GM12878 (cell line): ENCODE results near the gene PGLYRP4. TPM values are rescaled to one million over a fixed set of nuclear protein-coding genes. Genes with fewer than 3 reads are reported as not detected.

Source experiments
- ATAC-seq: fragments of 200-7000 bp; cut with Tn5 transposase; 3 replicates; pipeline ENCODE4 v1.9.1; 2020; ENCODE audit warnings: mild to moderate bottlenecking, moderate library complexity
- BruUV-seq: library from RNA; stranded (reverse); fragments of 400-500 nt; replicated peaks from 2 replicates; lab custom pipeline; 2021; lab: Mats Ljungman, UMichigan
- CTCF ChIA-PET: fragments of 300-600 bp; sonication (Branson Sonifier 250); formaldehyde crosslinking; extraction: SDS; loops from one replicate; lab custom pipeline; 2021; ENCODE audit warnings: inconsistent platforms; lab: Yijun Ruan, JAX
- POLR2A ChIA-PET: fragments of 350-600 bp; formaldehyde crosslinking; extraction: SDS; loops from one replicate; lab custom pipeline; 2021; ENCODE audit warnings: inconsistent platforms; lab: Charles Lee
- RAD21 ChIA-PET: fragments of 300-600 bp; sonication (Branson Sonifier 250); formaldehyde crosslinking; loops from one replicate; lab custom pipeline; 2023; ENCODE audit warnings: antibody characterized with exemption; ENCODE audit not compliant: unreplicated experiment; lab: Charles Lee
- SMC1A ChIA-PET: fragments of 300-600 bp; sonication (Branson Sonifier 250); formaldehyde crosslinking; loops from one replicate; lab custom pipeline; 2023; ENCODE audit not compliant: unreplicated experiment, uncharacterized antibody; lab: Charles Lee
- DNase-seq: peaks from one replicate; pipeline ENCODE4 v3.0.0-alpha.2; 2011; ENCODE audit warnings: low read depth, low spot score
- FAIRE-seq: peaks from 3 replicates; lab custom pipeline; 2011; peaks lifted over from hg19 to GRCh38; lab: Jason Lieb, UNC
- H2AFZ ChIP-seq: 2 replicates; pipeline ENCODE4 v1.6.0; 2011; ENCODE audit warnings: low read depth, low read length, control low read depth; ENCODE audit not compliant: control insufficient read depth
- H3K27ac ChIP-seq: 2 replicates; pipeline ENCODE4 v1.5.1; 2011; ENCODE audit warnings: control low read depth; ENCODE audit not compliant: control insufficient read depth, insufficient read depth
- H3K27me3 ChIP-seq, 2 experiments: replicated peaks in 1 of 2; 2 replicates each; pipeline versions ENCODE4 v1.6.0 to v1.6.1; 2011; ENCODE audit warnings: low read length in 1 of 2; ENCODE audit not compliant: control insufficient read depth in 2 of 2, insufficient read depth in 2 of 2
- H3K36me3 ChIP-seq, 2 experiments: 2 replicates each; pipeline ENCODE4 v1.5.1; 2011; ENCODE audit warnings: low read length in 1 of 2; ENCODE audit not compliant: control insufficient read depth in 2 of 2, insufficient read depth in 2 of 2
- H3K4me1 ChIP-seq: 2 replicates; pipeline ENCODE4 v1.6.1; 2011; ENCODE audit warnings: mild to moderate bottlenecking, low read length, moderate library complexity, mixed read lengths; ENCODE audit not compliant: control insufficient read depth, insufficient read depth
- H3K4me2 ChIP-seq: 2 replicates; pipeline ENCODE4 v1.6.0; 2011; ENCODE audit warnings: control low read depth; ENCODE audit not compliant: control insufficient read depth, insufficient read depth
- H3K4me3 ChIP-seq: fragments of 200-600 bp; sonication (generic); 2 replicates; pipeline ENCODE4 v1.5.1; 2016
- H3K79me2 ChIP-seq: 2 replicates; pipeline ENCODE4 v1.6.0; 2011; ENCODE audit warnings: low read length; ENCODE audit not compliant: control insufficient read depth, insufficient read depth
- H3K9ac ChIP-seq: 2 replicates; pipeline ENCODE4 v1.8.0; 2011; ENCODE audit warnings: low read length, control low read depth, mixed read lengths; ENCODE audit not compliant: control insufficient read depth, insufficient read depth
- H3K9me3 ChIP-seq: replicated peaks from 3 replicates; pipeline ENCODE4 v1.5.1; 2011; ENCODE audit warnings: mild to moderate bottlenecking, low read length; ENCODE audit not compliant: control insufficient read depth, insufficient read depth
- H4K20me1 ChIP-seq: 2 replicates; pipeline ENCODE4 v1.6.0; 2011; ENCODE audit not compliant: control insufficient read depth, insufficient read depth
- ESRRA ChIP-seq: IDR thresholded peaks from 2 replicates; pipeline ENCODE4 v1.6.1; 2012; ENCODE audit warnings: mild to moderate bottlenecking, low read length, improper control_type of control experiment
- MYC ChIP-seq: IDR thresholded peaks from 2 replicates; pipeline ENCODE4 v1.6.1; 2011; ENCODE audit warnings: mild to moderate bottlenecking, low read length, moderate library complexity, inconsistent platforms; ENCODE audit not compliant: insufficient read depth, insufficient replicate concordance, insufficient read length, severe bottlenecking
- NFYA ChIP-seq: IDR thresholded peaks from 2 replicates; pipeline ENCODE4 v1.6.1; 2011; ENCODE audit warnings: low read depth, mild to moderate bottlenecking, low read length, improper control_type of control experiment, borderline replicate concordance
- POLR2AphosphoS2 ChIP-seq: IDR thresholded peaks from 2 replicates; pipeline ENCODE4 v1.6.1; 2011; ENCODE audit warnings: low read depth, mild to moderate bottlenecking, low read length, improper control_type of control experiment, moderate library complexity
- POU2F2 ChIP-seq: IDR thresholded peaks from 3 replicates; pipeline ENCODE4 v1.6.1; 2011; ENCODE audit warnings: low read depth, mild to moderate bottlenecking, low read length, borderline replicate concordance
- RUNX3 ChIP-seq: IDR thresholded peaks from 2 replicates; pipeline ENCODE4 v1.6.1; 2012; ENCODE audit warnings: low read length, inconsistent platforms
- SP1 ChIP-seq: IDR thresholded peaks from one replicate; pipeline ENCODE4 v1.6.1; 2011; ENCODE audit warnings: low read depth, low read length
- STAT3 ChIP-seq: IDR thresholded peaks from 2 replicates; pipeline ENCODE4 v1.6.1; 2011; ENCODE audit warnings: low read depth, low read length, improper control_type of control experiment
- TBL1XR1 ChIP-seq: IDR thresholded peaks from 2 replicates; pipeline ENCODE4 v1.6.1; 2012; ENCODE audit warnings: low read depth, low read length, improper control_type of control experiment
- WGBS: methylation state at CpG from one replicate; pipeline ENCODE4 v1.1.6; 2016; ENCODE audit warnings: low lambda C conversion rate; ENCODE audit not compliant: insufficient replicate concordance, insufficient coverage; ENCODE audit errors: missing lambda C conversion rate; 5-methylcytosine and 5-hydroxymethylcytosine counted together
- in situ Hi-C: fragments of 300-500 bp; cut with MboI; formaldehyde crosslinking; loops from 9 replicates; pipeline ENCODE4 v1.14.3; 2018; ENCODE audit warnings: mixed read lengths
- intact Hi-C: fragments of 100-400 bp; cut with micrococcal nuclease; formaldehyde crosslinking; loops from one replicate; pipeline ENCODE4 v1.14.2; 2022; ENCODE audit not compliant: unreplicated experiment
- polyA plus RNA-seq, 11 experiments: library from polyadenylated mRNA; depleted of rRNA in 4 of 11; unstranded in 6 of 11; stranded (reverse) in 5 of 11; fragments of >200 nt; fragmentation: Nextera tagmentation in 4 of 11; fragmentation: Illumina TruSeq in 1 of 11; extraction: Ambion mirVana in 4 of 11; extraction: Trizol in 1 of 11; gene quantifications; 1 replicate in 1 of 11; 2 replicates in 10 of 11; pipeline versions ENCODE4 v1.2.1 to v1.2.3, GENCODE V29; 2011 to 2016; ENCODE audit warnings: inconsistent platforms in 2 of 11, missing spikeins in 2 of 11, low read depth in 1 of 11
- total RNA-seq, 4 experiments: library from RNA; depleted of rRNA in 3 of 4; stranded (reverse); fragments of >200 nt in 3 of 4; fragmentation: Illumina TruSeq in 1 of 4; extraction: Trizol in 1 of 4; gene quantifications; 2 replicates each; pipeline versions ENCODE4 v1.2.1 to v1.2.3, GENCODE V29; 2013 to 2021
- TF ChIP-seq, protein P1 (sequence below): IDR thresholded peaks from 2 replicates; pipeline ENCODE4 v1.6.1; 2012; ENCODE audit warnings: mild to moderate bottlenecking, low read depth, low read length
- TF ChIP-seq, protein P2 (sequence below): IDR thresholded peaks from 2 replicates; pipeline ENCODE4 v1.6.1; 2012; ENCODE audit warnings: low read depth, low read length, improper control_type of control experiment
- TF ChIP-seq, protein P3 (sequence below): fragments of 450-650 bp; IDR thresholded peaks from 2 replicates; pipeline ENCODE4 v1.6.1; 2017; ENCODE audit warnings: low read depth, mild to moderate bottlenecking, moderate library complexity

Gene PGLYRP4
- total and polyA plus RNA-seq, 10 of the 15 experiments (the other 5 are each of a cell fraction or from before 2014, with no cell fraction given) = 0.22 to 3.0 (median 0.44) TPM

- DNase-seq = no peak
- Histone ChIP-seq H3K27me3 (no peaks in the 10 kb centered on the region; a peak in 1 of 4 replicates), H2AFZ (no peak overlapping the region), H4K20me1 (no peaks in the 10 kb centered on the region), H3K36me3 (no peaks in the 10 kb centered on the region), H3K9me3 (no peaks in the 10 kb centered on the region; the same call in 2 of the 3 replicates), H3K4me3 (no peak overlapping the region), H3K79me2 (no peaks in the 10 kb centered on the region), H3K4me1 (no peaks in the 10 kb centered on the region), H3K9ac (no peak overlapping the region)
- no peak for FAIRE-seq
- ChIA-PET RAD21 (no interaction called here), POLR2A (no interaction called here), CTCF (no interaction called here), SMC1A (interaction anchor here (1.1 kb wide), 1 partner anchor 75 kb away, joined by 3 read pairs; no protein-coding TSS in a partner anchor)
- intact Hi-C loops = no loop called here
- no TSS peak for BruUV-seq
- ATAC-seq = no peak
- WGBS = 50% methylated on average over 2 of the region's 2 CpGs
- in situ Hi-C loops = no loop called here
- TF ChIP-seq TBL1XR1 (no peak), POLR2AphosphoS2 (no peak), MYC (no peak), ESRRA (no peak), NFYA (no peak), POU2F2 (no peak), RUNX3 (no peak), STAT3 (no peak), SP1 (no peak)
- TF ChIP-seq, protein P1, sequence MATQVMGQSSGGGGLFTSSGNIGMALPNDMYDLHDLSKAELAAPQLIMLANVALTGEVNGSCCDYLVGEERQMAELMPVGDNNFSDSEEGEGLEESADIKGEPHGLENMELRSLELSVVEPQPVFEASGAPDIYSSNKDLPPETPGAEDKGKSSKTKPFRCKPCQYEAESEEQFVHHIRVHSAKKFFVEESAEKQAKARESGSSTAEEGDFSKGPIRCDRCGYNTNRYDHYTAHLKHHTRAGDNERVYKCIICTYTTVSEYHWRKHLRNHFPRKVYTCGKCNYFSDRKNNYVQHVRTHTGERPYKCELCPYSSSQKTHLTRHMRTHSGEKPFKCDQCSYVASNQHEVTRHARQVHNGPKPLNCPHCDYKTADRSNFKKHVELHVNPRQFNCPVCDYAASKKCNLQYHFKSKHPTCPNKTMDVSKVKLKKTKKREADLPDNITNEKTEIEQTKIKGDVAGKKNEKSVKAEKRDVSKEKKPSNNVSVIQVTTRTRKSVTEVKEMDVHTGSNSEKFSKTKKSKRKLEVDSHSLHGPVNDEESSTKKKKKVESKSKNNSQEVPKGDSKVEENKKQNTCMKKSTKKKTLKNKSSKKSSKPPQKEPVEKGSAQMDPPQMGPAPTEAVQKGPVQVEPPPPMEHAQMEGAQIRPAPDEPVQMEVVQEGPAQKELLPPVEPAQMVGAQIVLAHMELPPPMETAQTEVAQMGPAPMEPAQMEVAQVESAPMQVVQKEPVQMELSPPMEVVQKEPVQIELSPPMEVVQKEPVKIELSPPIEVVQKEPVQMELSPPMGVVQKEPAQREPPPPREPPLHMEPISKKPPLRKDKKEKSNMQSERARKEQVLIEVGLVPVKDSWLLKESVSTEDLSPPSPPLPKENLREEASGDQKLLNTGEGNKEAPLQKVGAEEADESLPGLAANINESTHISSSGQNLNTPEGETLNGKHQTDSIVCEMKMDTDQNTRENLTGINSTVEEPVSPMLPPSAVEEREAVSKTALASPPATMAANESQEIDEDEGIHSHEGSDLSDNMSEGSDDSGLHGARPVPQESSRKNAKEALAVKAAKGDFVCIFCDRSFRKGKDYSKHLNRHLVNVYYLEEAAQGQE = no peak
- TF ChIP-seq, protein P2, sequence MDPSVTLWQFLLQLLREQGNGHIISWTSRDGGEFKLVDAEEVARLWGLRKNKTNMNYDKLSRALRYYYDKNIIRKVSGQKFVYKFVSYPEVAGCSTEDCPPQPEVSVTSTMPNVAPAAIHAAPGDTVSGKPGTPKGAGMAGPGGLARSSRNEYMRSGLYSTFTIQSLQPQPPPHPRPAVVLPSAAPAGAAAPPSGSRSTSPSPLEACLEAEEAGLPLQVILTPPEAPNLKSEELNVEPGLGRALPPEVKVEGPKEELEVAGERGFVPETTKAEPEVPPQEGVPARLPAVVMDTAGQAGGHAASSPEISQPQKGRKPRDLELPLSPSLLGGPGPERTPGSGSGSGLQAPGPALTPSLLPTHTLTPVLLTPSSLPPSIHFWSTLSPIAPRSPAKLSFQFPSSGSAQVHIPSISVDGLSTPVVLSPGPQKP = no peak
- TF ChIP-seq, protein P3, sequence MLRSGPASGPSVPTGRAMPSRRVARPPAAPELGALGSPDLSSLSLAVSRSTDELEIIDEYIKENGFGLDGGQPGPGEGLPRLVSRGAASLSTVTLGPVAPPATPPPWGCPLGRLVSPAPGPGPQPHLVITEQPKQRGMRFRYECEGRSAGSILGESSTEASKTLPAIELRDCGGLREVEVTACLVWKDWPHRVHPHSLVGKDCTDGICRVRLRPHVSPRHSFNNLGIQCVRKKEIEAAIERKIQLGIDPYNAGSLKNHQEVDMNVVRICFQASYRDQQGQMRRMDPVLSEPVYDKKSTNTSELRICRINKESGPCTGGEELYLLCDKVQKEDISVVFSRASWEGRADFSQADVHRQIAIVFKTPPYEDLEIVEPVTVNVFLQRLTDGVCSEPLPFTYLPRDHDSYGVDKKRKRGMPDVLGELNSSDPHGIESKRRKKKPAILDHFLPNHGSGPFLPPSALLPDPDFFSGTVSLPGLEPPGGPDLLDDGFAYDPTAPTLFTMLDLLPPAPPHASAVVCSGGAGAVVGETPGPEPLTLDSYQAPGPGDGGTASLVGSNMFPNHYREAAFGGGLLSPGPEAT = no peak
- TF ChIP-seq, all 136 proteins: peak for 0
- no peak overlapping the region for H3K4me2 ChIP-seq
- no peak overlapping the region for H3K27ac ChIP-seq
These were observed 40.1 kb downstream of the PGLYRP4 start for GRCh38 chr1:153308540-153308939.
